CD4-positive, alpha-beta T cell treated with Interleukin-15 for 1 hour (primary cell): ENCODE measurements around the gene FAM83G.
"Not testable (repeated sequence)": the region's sequence is repeated elsewhere in the genome, so short reads cannot be mapped to it uniquely, and the experiment has no call there.

Source experiments
- DNase-seq: peaks from one replicate; pipeline ENCODE4 v3.0.0-alpha.2; 2020

The FAM83G gene

DNA sequence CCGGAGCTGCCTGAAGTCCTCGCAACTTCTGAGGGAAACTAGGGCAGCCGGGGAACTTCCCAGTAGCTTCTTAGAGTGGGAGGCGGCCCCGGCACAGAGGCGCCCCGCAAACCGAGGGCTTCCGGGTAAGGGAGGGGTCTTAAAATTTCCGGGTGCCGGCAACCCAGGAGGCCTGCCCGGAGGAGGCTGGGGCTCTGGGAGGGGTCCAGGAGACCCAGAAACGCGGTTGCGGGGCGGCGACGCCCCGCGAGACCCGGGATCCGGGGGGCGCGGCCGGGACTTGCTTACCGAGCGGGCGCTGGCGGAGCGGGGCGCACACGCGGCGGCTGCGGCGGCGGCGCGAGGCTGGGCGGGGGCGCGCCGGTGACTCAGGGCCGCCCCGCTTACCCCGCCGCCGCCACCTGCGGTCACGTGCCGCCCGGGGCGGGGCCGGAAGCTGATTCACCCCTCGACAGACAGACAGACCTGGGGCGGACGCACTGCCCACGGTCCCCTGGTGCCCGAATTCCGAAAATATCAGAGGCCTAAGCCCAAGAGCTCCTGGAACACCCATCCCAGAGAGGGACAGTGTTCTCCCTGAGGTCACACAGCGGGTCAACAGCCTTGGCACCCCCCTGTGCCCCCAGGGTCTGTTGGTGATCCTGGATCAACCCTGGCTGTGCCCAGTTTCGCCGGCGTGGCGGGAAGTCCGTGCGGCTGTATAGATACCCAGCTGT, at the start of gene FAM83G:
TSS of gene FAM83G (minus strand) at position 344 of the 716 bp plus-strand sequence. CDS start 723 bp downstream, outside the sequence.
- DNase-seq, result peak; percentile 89

GRCh38 chr17:19048826-19049225, 44.3 kb upstream of the FAM83G start:
- DNase-seq, result peak; percentile 9

GRCh38 chr17:19047510-19047909, 42.9 kb upstream of the FAM83G start:
- not testable (repeated sequence) for DNase-seq

DNA sequence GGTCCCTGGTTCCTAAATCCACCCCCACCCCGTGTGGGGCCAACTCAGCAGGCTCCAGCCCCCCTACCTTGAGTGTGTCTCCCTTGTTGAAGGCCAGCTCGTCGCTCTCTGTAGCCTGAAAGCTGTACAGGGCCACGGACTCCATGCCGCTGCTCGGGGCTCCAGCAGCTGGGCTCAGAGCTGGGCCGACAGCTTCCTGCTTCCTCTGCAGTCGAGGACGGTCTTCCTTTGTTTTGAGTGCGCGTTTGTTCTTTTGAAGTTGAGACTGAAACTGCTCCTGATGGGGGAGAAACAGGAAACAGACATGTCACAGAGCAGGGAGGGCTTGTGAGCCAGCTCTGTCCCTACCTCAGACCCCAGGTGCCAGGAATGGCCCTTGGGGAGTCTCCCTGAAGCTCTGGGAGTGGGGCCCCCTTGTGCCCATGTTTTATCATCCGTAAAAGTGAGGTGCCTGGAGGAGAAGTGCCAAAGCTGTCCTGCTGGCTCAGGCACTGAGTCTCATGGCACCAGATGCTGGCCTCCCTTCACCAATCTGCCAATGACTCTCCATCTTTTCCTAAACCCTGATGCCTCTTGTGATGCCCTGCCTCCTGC, 42.3 kb upstream of the FAM83G start, which contains the start of gene GRAP:
TSS of gene GRAP (minus strand) at position 176 of the 594 bp plus-strand sequence. CDS start at position 145, 31 bp downstream.
- DNase-seq, result not testable (repeated sequence)

DNA sequence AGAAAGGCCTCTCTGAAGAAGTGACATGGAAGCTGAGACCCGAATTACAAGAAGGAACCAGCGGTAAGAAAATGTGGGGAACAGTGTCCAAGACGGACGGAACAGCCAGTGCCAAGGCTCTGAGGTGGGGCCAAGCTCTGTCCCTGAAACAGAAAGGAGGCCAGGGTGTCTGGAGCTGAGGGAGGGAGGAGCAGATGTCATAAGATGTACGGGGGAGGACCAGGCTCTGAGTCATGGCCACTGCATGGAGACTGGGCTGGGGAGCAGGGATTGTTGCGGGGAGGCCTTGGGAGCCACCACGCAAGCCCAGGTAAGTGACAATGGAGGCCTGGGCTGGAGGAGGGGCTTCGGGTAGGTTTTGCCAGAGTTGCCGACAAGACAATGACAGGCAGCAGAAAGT, 40.1 kb upstream of the FAM83G start:
- not testable (repeated sequence) for DNase-seq

DNA sequence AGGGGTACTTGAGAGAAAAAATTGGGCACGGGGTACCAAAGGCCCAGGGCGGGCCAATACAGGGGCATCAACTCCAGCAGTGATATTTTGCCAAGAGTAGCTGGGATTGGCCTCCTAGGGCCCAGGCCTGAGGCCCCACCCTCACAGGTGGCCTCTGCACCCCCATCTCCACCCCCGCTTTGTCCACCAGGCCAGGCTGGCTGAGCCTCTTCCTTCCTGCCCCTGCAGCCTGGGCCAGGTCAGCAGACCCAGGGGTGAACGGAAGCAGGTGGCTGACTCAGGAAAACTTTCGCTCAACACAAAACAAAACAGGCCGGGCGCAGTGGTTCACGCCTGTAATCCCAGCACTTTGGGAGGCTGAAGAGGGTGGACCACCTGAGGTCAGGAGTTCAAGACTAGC, 38.5 kb upstream of the FAM83G start:
- DNase-seq, result not testable (repeated sequence)

- DNase-seq, result not testable (repeated sequence)
These were observed 37.8 kb upstream of the FAM83G start for GRCh38 chr17:19042369-19042768.

DNA sequence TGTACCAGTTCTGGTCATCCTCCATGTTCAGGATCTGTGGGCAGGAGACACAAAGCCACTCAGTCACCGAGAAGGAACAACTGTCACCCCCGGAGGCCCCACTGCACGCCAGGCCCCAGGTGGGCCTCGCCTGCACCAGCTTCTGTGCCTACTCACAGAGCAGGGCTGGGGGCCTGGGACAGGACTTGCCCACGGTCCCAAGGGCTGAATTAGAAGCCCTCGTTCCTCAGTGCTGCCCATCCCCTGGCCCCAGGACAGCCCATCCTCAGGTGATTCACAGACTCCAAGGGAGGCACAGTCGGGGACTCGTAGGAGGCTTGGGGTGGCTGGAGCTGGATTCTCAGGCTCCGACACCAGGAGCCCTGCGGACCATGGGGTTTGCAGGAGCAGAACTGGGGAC, 37.3 kb upstream of the FAM83G start:
- not testable (repeated sequence) for DNase-seq

DNA sequence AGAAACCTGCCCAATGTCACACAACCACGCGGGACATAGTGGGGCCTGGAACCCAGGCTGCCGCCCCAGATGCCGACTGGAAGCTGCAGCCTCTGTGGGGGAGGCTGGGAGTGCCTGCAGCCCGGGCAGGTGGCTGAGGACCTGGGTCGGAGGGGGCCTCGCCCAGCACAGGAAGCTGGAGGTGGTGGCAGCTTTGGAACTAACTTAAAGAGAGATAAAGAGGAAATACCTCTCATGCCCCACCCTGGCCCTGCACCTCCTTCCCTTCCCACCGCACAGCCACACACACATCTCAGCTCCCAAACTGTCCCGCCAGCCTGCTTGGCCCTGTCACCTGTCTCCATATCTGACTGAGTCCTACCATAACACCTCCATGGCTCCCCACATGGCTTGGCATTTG, 35.8 kb upstream of the FAM83G start:
- not testable (repeated sequence) for DNase-seq

GRCh38 chr17:19038730-19039129, 34.2 kb upstream of the FAM83G start:
- DNase-seq, result not testable (repeated sequence)

GRCh38 chr17:19038007-19038406, 33.4 kb upstream of the FAM83G start:
- DNase-seq, result not testable (repeated sequence)

GRCh38 chr17:19037547-19037946, 33.0 kb upstream of the FAM83G start:
- not testable (repeated sequence) for DNase-seq

- not testable (repeated sequence) for DNase-seq
These were observed 31.6 kb upstream of the FAM83G start for GRCh38 chr17:19036186-19036585.

- not testable (repeated sequence) for DNase-seq
These were observed 27.9 kb upstream of the FAM83G start for GRCh38 chr17:19032377-19032988.

GRCh38 chr17:19031729-19032128, 27.2 kb upstream of the FAM83G start:
- peak; percentile 54 for DNase-seq

DNA sequence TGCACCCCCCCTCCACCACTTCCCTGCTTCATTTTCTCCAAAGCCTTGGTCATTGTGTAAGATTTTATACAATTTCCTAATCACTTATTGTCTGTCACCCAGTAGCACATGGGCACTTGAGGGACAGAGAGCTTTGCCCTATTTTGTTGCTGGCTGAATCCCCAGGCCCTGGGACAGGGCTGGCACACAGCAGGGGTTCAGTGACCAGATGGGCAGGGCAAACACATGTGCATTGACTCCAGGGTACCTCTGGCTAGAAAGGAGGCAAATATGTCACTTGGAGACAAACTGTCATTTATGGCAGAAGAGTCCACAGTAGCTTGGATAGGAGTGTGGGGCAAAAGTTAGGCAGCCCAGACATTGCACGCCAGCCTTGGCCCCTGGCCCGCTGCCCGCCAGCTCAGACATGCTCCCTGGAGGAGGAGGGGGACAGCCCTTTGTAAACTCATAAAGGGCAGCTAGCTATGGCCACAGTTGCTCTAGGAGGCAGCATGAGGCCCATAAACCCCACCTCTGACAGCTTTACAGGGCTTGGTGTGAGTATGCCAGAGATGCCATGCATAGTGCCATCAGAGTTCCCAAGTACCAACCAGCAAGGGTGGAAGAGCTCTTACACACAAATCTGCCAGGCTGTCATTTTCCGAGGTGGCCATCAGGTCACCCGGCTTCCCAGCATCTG, 26.3 kb upstream of the FAM83G start:
- DNase-seq, result not testable (repeated sequence)

DNA sequence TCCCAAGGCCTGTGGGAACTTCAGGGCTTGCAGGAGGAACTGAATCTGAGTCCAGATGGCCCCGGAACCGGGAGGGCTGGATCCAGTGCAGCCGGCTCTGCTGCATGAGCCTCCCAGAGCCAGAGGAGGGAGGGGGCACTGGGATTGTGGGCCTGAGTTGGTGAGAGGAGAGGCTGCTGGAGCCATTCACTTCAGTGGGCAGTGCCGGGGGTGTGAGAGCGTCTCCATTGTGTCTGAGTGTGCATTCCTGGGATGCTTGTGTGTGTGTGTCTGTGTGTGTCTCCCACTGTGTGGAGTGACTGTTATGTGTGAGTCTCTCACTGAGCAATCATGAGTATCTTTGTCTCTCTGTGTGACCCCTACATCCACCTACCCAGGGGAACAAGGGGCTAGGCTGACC, 25.2 kb upstream of the FAM83G start:
- DNase-seq, result not testable (repeated sequence)

DNA sequence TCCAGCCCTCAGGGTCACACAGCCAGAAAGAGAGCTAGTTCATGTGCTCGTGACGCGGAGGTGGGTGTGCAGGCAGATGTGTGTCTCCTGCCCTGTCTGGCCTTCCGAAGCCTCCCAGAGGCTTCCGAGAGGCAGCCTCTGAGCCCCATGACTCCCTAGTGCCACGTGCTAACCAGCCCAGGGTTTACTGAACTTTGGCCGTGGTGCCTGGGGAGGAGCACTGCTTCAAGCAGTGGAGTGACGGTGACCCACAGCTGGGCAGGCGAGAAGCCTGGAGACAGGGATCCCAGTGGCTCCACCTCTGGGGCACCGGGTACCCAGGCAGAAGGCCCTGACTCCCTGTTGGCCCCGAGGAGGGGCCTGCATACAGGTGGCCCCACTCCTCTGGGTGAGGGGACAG, 24.1 kb upstream of the FAM83G start:
- DNase-seq, result not testable (repeated sequence)

GRCh38 chr17:19024101-19025078, 19.8 kb upstream of the FAM83G start:
- no peak for DNase-seq

- no peak for DNase-seq
These were observed 18.8 kb upstream of the FAM83G start for GRCh38 chr17:19023209-19023999.

GRCh38 chr17:19022747-19023146, 18.2 kb upstream of the FAM83G start:
- no peak for DNase-seq
